ENCODE results near the gene SLFNL1.

The SLFNL1 gene

GRCh38 chr1:40985161-40985560, 36.4 kb downstream of the SLFNL1 start:
- DNase-seq: no peak

GRCh38 chr1:40984531-40984930, 37.0 kb downstream of the SLFNL1 start:
- DNase-seq: no peak

- DNase-seq: no peak
Measured at GRCh38 chr1:40984066-40984465, 37.5 kb downstream of the SLFNL1 start.

- no peak for DNase-seq
Measured at GRCh38 chr1:40983286-40983685, 38.2 kb downstream of the SLFNL1 start.

GRCh38 chr1:40982721-40983120, 38.8 kb downstream of the SLFNL1 start:
- DNase-seq: no peak

- no peak for DNase-seq
Measured at GRCh38 chr1:40981691-40982448, 39.7 kb downstream of the SLFNL1 start.

GRCh38 chr1:40980453-40981121, 40.9 kb downstream of the SLFNL1 start:
- no peak for DNase-seq

GRCh38 chr1:40980068-40980452, 41.5 kb downstream of the SLFNL1 start:
- DNase-seq: no peak

- DNase-seq: peak; percentile 84 to 99
Measured at GRCh38 chr1:40979241-40980067, 42.1 kb downstream of the SLFNL1 start, which contains the start of gene CTPS1. TSS of gene CTPS1 (plus strand) at chr1:40979696. CDS start at chr1:40983291, 3,595 bp downstream.

GRCh38 chr1:40978886-40979240, 42.7 kb downstream of the SLFNL1 start:
- no peak for DNase-seq

- no peak for DNase-seq
Measured at GRCh38 chr1:40977716-40978115, 43.8 kb downstream of the SLFNL1 start.

- no peak for DNase-seq
Measured at GRCh38 chr1:40976952-40977690, 44.4 kb downstream of the SLFNL1 start.

GRCh38 chr1:40974945-40975344, 46.6 kb downstream of the SLFNL1 start:
- no peak for DNase-seq

GRCh38 chr1:40973912-40974311, 47.6 kb downstream of the SLFNL1 start:
- peak in 1 of 2 donors; percentile 19 for DNase-seq

GRCh38 chr1:40971966-40972365, 49.6 kb downstream of the SLFNL1 start:
- DNase-seq: peak in 1 of 2 donors; percentile 34

GRCh38 chr1:40969445-40969844, 52.1 kb downstream of the SLFNL1 start:
- DNase-seq: no peak

GRCh38 chr1:40966417-40966816, 55.1 kb downstream of the SLFNL1 start:
- DNase-seq: no peak

Data from bone marrow (tissue), 2 donors.